ENCODE results near the gene SPATA2L. TPM values are rescaled to one million over a fixed set of nuclear protein-coding genes. Genes with fewer than 3 reads are reported as not detected.

Gene SPATA2L
- total RNA-seq, 1 donor from 2014 or later = 9.3 TPM

- Mint-ChIP-seq H3K4me3 (ENCODE audit: unreplicated experiment) (peak within 1 kb of the TSS; percentile 82), H3K27ac (ENCODE audit: unreplicated experiment) (peak within 1 kb of the TSS; percentile 85), H3K27me3 (ENCODE audit: low read depth) (no peaks in the 10 kb centered on the region)
Observed at GRCh38 chr16:89720813-89721545, 19.5 kb upstream of the SPATA2L start, which contains the start of the genes VPS9D1 and ZNF276. Gene VPS9D1 (minus strand): TSS chr16:89720898. CDS start chr16:89720861, 37 bp downstream. Gene ZNF276 (plus strand): TSS chr16:89721537. CDS start chr16:89721641, 104 bp downstream.

GRCh38 chr16:89720551-89720812 lies 19.0 kb upstream of the SPATA2L start:
- TF ChIP-seq CTCF (IDR thresholded peaks at IDR 0.05) = no peak
- Mint-ChIP-seq H3K4me1 (ENCODE audit: low read depth) (peaks cover 30% of the 10 kb centered on the region), H3K27me3 (ENCODE audit: low read depth) (no peaks in the 10 kb centered on the region), H3K4me3 (ENCODE audit: unreplicated experiment) (peak overlapping the region; percentile 82), H3K36me3 (ENCODE audit: low read depth) (peaks cover 9% of the 10 kb centered on the region), H3K27ac (ENCODE audit: unreplicated experiment) (peak overlapping the region; percentile 85), H3K9me3 (ENCODE audit: low read depth) (no peaks in the 10 kb centered on the region)
- no peak for DNase-seq (ENCODE audit: low spot score)

More at GRCh38 chr16:89720813-89721545, 19.5 kb upstream of the SPATA2L start, which contains the start of the genes VPS9D1 and ZNF276:
- Mint-ChIP-seq H3K9me3 (ENCODE audit: low read depth) (no peaks in the 10 kb centered on the region), H3K4me1 (ENCODE audit: low read depth) (peaks cover 30% of the 10 kb centered on the region), H3K36me3 (ENCODE audit: low read depth) (peaks cover 9% of the 10 kb centered on the region)
- TF ChIP-seq CTCF (IDR thresholded peaks at IDR 0.05) = no peak
- DNase-seq (ENCODE audit: low spot score) = no peak

GRCh38 chr16:89717688-89718505 lies 16.4 kb upstream of the SPATA2L start:
- H3K27me3 Mint-ChIP-seq (ENCODE audit: low read depth) = no peaks in the 10 kb centered on the region
- no peak overlapping the region for H3K4me3 Mint-ChIP-seq (ENCODE audit: unreplicated experiment)
- TF ChIP-seq CTCF (IDR thresholded peaks at IDR 0.05) = no peak
- H3K4me1 Mint-ChIP-seq (ENCODE audit: low read depth) = peaks cover 20% of the 10 kb centered on the region
- H3K27ac Mint-ChIP-seq (ENCODE audit: unreplicated experiment) = no peak overlapping the region
- DNase-seq (ENCODE audit: low spot score) = no peak
- no peaks in the 10 kb centered on the region for H3K9me3 Mint-ChIP-seq (ENCODE audit: low read depth)
- H3K36me3 Mint-ChIP-seq (ENCODE audit: low read depth) = peaks cover 6% of the 10 kb centered on the region

- no peak overlapping the region for H3K27ac Mint-ChIP-seq (ENCODE audit: unreplicated experiment)
- H3K4me3 Mint-ChIP-seq (ENCODE audit: unreplicated experiment) = no peak overlapping the region
Observed at GRCh38 chr16:89716916-89717687, 15.6 kb upstream of the SPATA2L start.

More at GRCh38 chr16:89716916-89717687, 15.6 kb upstream of the SPATA2L start:
- Mint-ChIP-seq H3K9me3 (ENCODE audit: low read depth) (no peaks in the 10 kb centered on the region), H3K27me3 (ENCODE audit: low read depth) (no peaks in the 10 kb centered on the region), H3K36me3 (ENCODE audit: low read depth) (peaks cover 3% of the 10 kb centered on the region), H3K4me1 (ENCODE audit: low read depth) (peaks cover 15% of the 10 kb centered on the region)
- DNase-seq (ENCODE audit: low spot score) = no peak
- TF ChIP-seq CTCF (IDR thresholded peaks at IDR 0.05) = no peak
